HCT116 (cell line): Measurements from ENCODE around the gene MMP15.

Experiments used
- CTCF ChIP-seq, 3 experiments: fragments of 200-600 bp in 1 of 3; sonication (generic) in 1 of 3; IDR thresholded peaks in 2 of 3; conservative IDR thresholded peaks in 1 of 3; 2 replicates each; pipeline ENCODE4 v1.5.1; 2012 to 2017; ENCODE audit warnings: low read depth in 2 of 3, low read length in 2 of 3, antibody characterized with exemption in 1 of 3, borderline replicate concordance in 1 of 3, control low read depth in 1 of 3, mild to moderate bottlenecking in 1 of 3, mixed read lengths in 1 of 3, mixed run types in 1 of 3, moderate library complexity in 1 of 3; ENCODE audit not compliant: insufficient read depth in 1 of 3
- POLR2AphosphoS5 ChIP-seq: IDR thresholded peaks from 2 replicates; pipeline ENCODE4 v1.6.1; 2011; ENCODE audit warnings: mild to moderate bottlenecking, low read depth, low read length, moderate library complexity

DNA sequence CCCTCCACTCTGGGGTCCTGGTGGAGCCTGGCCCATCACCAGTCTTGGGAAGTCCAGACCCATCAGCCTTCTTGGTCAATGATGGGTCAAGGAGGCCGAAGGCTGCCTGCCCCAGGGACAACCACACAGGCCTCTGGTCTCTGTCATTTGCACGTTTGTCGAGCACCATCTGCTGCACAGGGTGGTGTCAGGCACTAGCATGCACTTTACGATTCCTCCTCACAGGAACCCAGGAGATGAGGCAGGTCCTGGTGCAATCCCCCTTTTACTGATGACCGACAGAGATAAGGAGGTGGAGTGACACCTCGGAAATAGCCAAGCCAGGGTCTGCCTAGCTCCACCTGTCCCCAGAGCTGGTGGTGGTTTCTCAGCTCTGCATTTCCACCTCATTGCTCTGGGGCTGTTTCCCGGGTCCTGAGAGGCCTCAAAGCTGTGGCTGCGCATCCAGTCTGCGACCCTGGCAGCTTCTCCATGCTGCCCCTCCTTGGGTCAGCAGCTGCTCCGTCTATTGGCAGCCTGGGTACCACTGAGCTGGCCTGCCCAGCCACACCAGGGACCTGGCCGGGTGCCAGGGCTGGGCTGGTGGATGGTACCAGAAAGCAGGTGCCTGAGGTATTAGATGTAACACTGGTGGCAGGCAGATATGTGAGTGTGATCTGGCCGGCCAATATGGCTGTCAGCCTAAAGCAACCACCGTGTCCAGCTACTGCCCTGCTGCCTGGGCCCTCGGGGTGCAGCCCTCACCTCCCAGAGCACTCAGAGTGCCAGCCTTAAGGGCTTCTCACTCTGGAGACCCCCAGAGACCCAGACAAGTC is 10.0 kb downstream of the MMP15 start:
- TF ChIP-seq CTCF (IDR thresholded peaks at IDR 0.05 in 2 of 3, conservative IDR thresholded peaks at IDR 0.05 in 1 of 3; ENCODE audit: borderline replicate concordance in 1 of 3, insufficient read depth in 1 of 3, low read depth in 2 of 3, low read length in 2 of 3) (no peak), POLR2AphosphoS5 (no peak)
